SK-N-SH (cell line): ENCODE data around the gene CALML6.

Source experiments
- CHD2 ChIP-seq: fragments of 150-350 bp; IDR thresholded peaks from 2 replicates; pipeline ENCODE4 v1.6.1; 2018; ENCODE audit warnings: low read length; ENCODE audit not compliant: partially characterized antibody
- CTCF ChIP-seq: fragments of 200-600 bp; sonication (generic); IDR thresholded peaks from 2 replicates; pipeline ENCODE4 v1.6.1; 2017; ENCODE audit warnings: antibody characterized with exemption, mild to moderate bottlenecking, moderate library complexity
- EZH2phosphoT487 ChIP-seq: fragments of 200-600 bp; sonication (generic); IDR thresholded peaks from 2 replicates; pipeline ENCODE4 v1.6.1; 2017; ENCODE audit warnings: low read depth, mixed run types, mild to moderate bottlenecking, antibody characterized with exemption, moderate library complexity, borderline replicate concordance
- NRF1 ChIP-seq: IDR thresholded peaks from 2 replicates; pipeline ENCODE4 v1.6.1; 2012; ENCODE audit warnings: low read depth, mild to moderate bottlenecking, low read length
- POLR2AphosphoS5 ChIP-seq: IDR thresholded peaks from 2 replicates; pipeline ENCODE4 v1.6.1; 2012; ENCODE audit warnings: low read depth, low read length

DNA sequence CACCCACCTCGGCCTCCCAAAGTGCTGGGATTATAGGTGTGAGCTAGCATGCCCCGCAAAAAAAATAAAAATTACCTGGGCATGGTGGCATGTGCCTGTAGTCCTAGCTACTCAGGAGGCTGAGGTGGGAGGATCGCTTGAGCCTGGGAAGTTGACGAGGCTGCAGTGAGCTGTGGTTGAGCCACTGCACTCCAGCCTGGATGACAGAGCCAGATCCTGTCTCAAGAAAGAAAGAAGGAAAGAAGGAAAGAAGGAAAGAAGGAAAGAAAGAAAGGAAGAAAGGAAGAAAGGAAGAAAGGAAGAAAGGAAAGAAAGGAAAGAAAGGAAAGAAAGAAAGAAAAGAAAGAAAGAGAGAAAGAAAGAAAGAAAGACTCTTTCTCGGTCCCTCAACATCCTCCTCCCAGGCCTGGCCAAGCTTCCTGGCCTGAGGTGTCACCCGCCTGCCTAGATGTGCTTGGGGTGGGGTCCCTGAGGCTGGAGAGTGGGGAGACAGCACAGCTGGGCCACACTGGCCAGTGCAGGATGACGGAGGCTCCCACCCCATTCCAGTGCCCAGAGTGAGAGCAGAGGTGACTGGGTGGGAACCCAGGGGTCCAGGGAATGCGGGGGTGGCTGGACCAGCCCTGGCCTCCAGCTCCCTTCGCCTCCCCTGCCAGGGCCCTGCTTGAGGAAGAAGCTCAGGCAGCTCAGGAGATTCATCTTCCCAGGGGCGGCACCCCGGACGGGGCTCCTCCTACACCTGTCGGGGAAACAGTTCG lies 14.0 kb upstream of the CALML6 start:
- TF ChIP-seq POLR2AphosphoS5 (no peak), EZH2phosphoT487 (no peak), CHD2 (no peak), CTCF (no peak), NRF1 (no peak)
